IMR-90 (cell line): ENCODE data around the gene MPP2. TPM values are rescaled to one million over a fixed set of nuclear protein-coding genes. Genes with fewer than 3 reads are reported as not detected.
"Not testable (repeated sequence)": the region's sequence is repeated elsewhere in the genome, so short reads cannot be mapped to it uniquely, and the experiment has no call there.

Source experiments
- ATAC-seq: fragments of 200-7000 bp; cut with Tn5 transposase; 2 replicates; pipeline ENCODE4 v1.9.1; 2020; ENCODE audit warnings: low read depth, mild to moderate bottlenecking, moderate library complexity
- BruUV-seq: library from RNA; stranded (reverse); fragments of 400-500 nt; replicated peaks from 2 replicates; lab custom pipeline; 2021; lab: Mats Ljungman, UMichigan
- CTCF ChIA-PET: fragments of 300-600 bp; formaldehyde crosslinking; extraction: SDS; loops from one replicate; lab custom pipeline; 2021; ENCODE audit warnings: antibody characterized with exemption; lab: Yijun Ruan, JAX
- POLR2A ChIA-PET: fragments of 300-600 bp; sonication (Branson Sonifier 250); formaldehyde crosslinking; loops from one replicate; lab custom pipeline; 2022; ENCODE audit warnings: antibody characterized with exemption; ENCODE audit not compliant: unreplicated experiment; lab: Charles Lee
- DNase-seq: peaks from one replicate; pipeline ENCODE4 v3.0.0; 2013
- H2AFZ ChIP-seq: replicated peaks from 2 replicates; pipeline ENCODE3; 2013; ENCODE audit warnings: low read length, mild to moderate bottlenecking; ENCODE audit not compliant: poor library complexity
- H2AK5ac ChIP-seq: 2 replicates; pipeline ENCODE4 v1.6.1; 2013; ENCODE audit warnings: low read depth, low read length, inconsistent platforms
- H2AK9ac ChIP-seq: replicated peaks from 2 replicates; pipeline ENCODE3; 2013; ENCODE audit warnings: mild to moderate bottlenecking, low read depth, low read length, moderate library complexity; ENCODE audit not compliant: poor library complexity
- H2BK120ac ChIP-seq: 2 replicates; pipeline ENCODE4 v1.6.1; 2013; ENCODE audit warnings: low read depth, low read length, inconsistent platforms
- H2BK15ac ChIP-seq: 3 replicates; pipeline ENCODE4 v1.6.1; 2013; ENCODE audit warnings: low read depth, low read length, inconsistent platforms
- H2BK20ac ChIP-seq: 2 replicates; pipeline ENCODE4 v1.6.1; 2013; ENCODE audit warnings: low read depth, mild to moderate bottlenecking, inconsistent platforms, low read length, moderate library complexity
- H2BK5ac ChIP-seq: 2 replicates; pipeline ENCODE4 v1.6.1; 2013; ENCODE audit warnings: mild to moderate bottlenecking, low read depth, low read length, inconsistent platforms; ENCODE audit not compliant: poor library complexity, severe bottlenecking
- H3K14ac ChIP-seq: replicated peaks from 2 replicates; pipeline ENCODE4 v1.6.1; 2013; ENCODE audit warnings: low read depth, low read length, inconsistent platforms
- H3K18ac ChIP-seq: 2 replicates; pipeline ENCODE4 v1.6.1; 2013; ENCODE audit warnings: low read depth, low read length, control low read depth
- H3K23ac ChIP-seq: 2 replicates; pipeline ENCODE4 v1.6.1; 2013; ENCODE audit warnings: low read depth, low read length, inconsistent platforms
- H3K27ac ChIP-seq: 2 replicates; pipeline ENCODE4 v1.5.1; 2013; ENCODE audit warnings: mild to moderate bottlenecking, control low read depth, low read length; ENCODE audit not compliant: insufficient read depth
- H3K27me3 ChIP-seq: 2 replicates; pipeline ENCODE4 v1.6.1; 2013; ENCODE audit warnings: low read length; ENCODE audit not compliant: control insufficient read depth, insufficient read depth
- H3K36me3 ChIP-seq: 2 replicates; pipeline ENCODE4 v1.6.1; 2013; ENCODE audit warnings: low read length, mixed read lengths; ENCODE audit not compliant: control insufficient read depth, insufficient read depth
- H3K4ac ChIP-seq: 2 replicates; pipeline ENCODE4 v1.6.1; 2013; ENCODE audit warnings: low read depth, low read length, inconsistent platforms
- H3K4me1 ChIP-seq: 2 replicates; pipeline ENCODE4 v1.6.1; 2013; ENCODE audit warnings: low read length, mixed read lengths; ENCODE audit not compliant: control insufficient read depth, insufficient read depth
- H3K4me2 ChIP-seq: 2 replicates; pipeline ENCODE4 v1.6.1; 2013; ENCODE audit warnings: low read depth, mild to moderate bottlenecking, control low read depth, low read length, moderate library complexity
- H3K4me3 ChIP-seq: 2 replicates; pipeline ENCODE4 v1.5.1; 2013; ENCODE audit warnings: low read depth, mild to moderate bottlenecking, control low read depth, low read length, moderate library complexity; ENCODE audit not compliant: insufficient read depth
- H3K56ac ChIP-seq: 2 replicates; pipeline ENCODE4 v1.6.1; 2013; ENCODE audit warnings: low read length, inconsistent platforms; ENCODE audit not compliant: insufficient read depth; ENCODE audit errors: extremely low read depth
- H3K79me1 ChIP-seq, 2 experiments: 2 replicates each; pipeline ENCODE4 v1.6.1; 2013; ENCODE audit warnings: low read length in 2 of 2, inconsistent platforms in 1 of 2, low read depth in 1 of 2
- H3K9ac ChIP-seq: 2 replicates; pipeline ENCODE4 v1.6.1; 2013; ENCODE audit warnings: low read depth, low read length, control low read depth
- H3K9me1 ChIP-seq: 2 replicates; pipeline ENCODE4 v1.6.1; 2013; ENCODE audit warnings: low read length, inconsistent platforms; ENCODE audit not compliant: insufficient read depth
- H3K9me3 ChIP-seq: 2 replicates; pipeline ENCODE4 v1.6.1; 2013; ENCODE audit warnings: low read length; ENCODE audit not compliant: control insufficient read depth, insufficient read depth
- H4K20me1 ChIP-seq: 2 replicates; pipeline ENCODE4 v1.6.1; 2013; ENCODE audit warnings: low read length, inconsistent platforms; ENCODE audit not compliant: insufficient read depth
- H4K5ac ChIP-seq: 2 replicates; pipeline ENCODE4 v1.6.1; 2013; ENCODE audit warnings: mild to moderate bottlenecking, low read depth, low read length, control low read depth
- H4K8ac ChIP-seq, 2 experiments: 2 replicates each; pipeline ENCODE4 v1.6.1; 2013; ENCODE audit warnings: low read depth in 2 of 2, low read length in 2 of 2, control low read depth in 1 of 2, inconsistent platforms in 1 of 2
- H4K91ac ChIP-seq: 2 replicates; pipeline ENCODE4 v1.6.1; 2013; ENCODE audit warnings: low read depth, low read length, inconsistent platforms; ENCODE audit not compliant: insufficient read depth
- BHLHE40 ChIP-seq: fragments of 150-350 bp; IDR thresholded peaks from 2 replicates; pipeline ENCODE4 v1.6.1; 2016; ENCODE audit warnings: mild to moderate bottlenecking, low read depth, low read length
- MAZ ChIP-seq: IDR thresholded peaks from 2 replicates; pipeline ENCODE4 v1.6.1; 2012; ENCODE audit warnings: low read depth, mild to moderate bottlenecking, low read length, improper control_type of control experiment, moderate library complexity, borderline replicate concordance
- MXI1 ChIP-seq: IDR thresholded peaks from 2 replicates; pipeline ENCODE4 v1.6.1; 2012; ENCODE audit warnings: low read depth, mild to moderate bottlenecking, low read length, moderate library complexity, borderline replicate concordance
- RAD21 ChIP-seq: IDR thresholded peaks from 2 replicates; pipeline ENCODE4 v1.6.1; 2012; ENCODE audit warnings: low read length, improper control_type of control experiment
- RFX5 ChIP-seq: IDR thresholded peaks from 2 replicates; pipeline ENCODE4 v1.8.0; 2012; ENCODE audit warnings: low read depth, mild to moderate bottlenecking, low read length, moderate library complexity
- SMC3 ChIP-seq: fragments of 150-350 bp; IDR thresholded peaks from 2 replicates; pipeline ENCODE4 v1.6.1; 2016; ENCODE audit warnings: low read depth, mild to moderate bottlenecking, antibody characterized with exemption, low read length, moderate library complexity
- WGBS, 2 experiments: methylation state at CpG; one replicate each; pipeline versions ENCODE4 v1.1.5 to v1.1.7; 2013; ENCODE audit warnings: missing lambda C conversion rate in 2 of 2; ENCODE audit not compliant: insufficient read length in 1 of 2; ENCODE audit errors: extremely low coverage in 2 of 2; 5-methylcytosine and 5-hydroxymethylcytosine counted together
- dilution Hi-C: fragments of 300-500 bp; cut with HindIII; formaldehyde crosslinking; loops from one replicate; pipeline ENCODE4 v1.14.3; 2018; ENCODE audit warnings: low sequenced_read_pairs; ENCODE audit not compliant: unreplicated experiment
- in situ Hi-C: fragments of 300-500 bp; cut with MboI; formaldehyde crosslinking; loops from 3 replicates; pipeline ENCODE4 v1.14.3; 2019; ENCODE audit warnings: low sequenced_read_pairs, inconsistent platforms, mixed read lengths
- intact Hi-C: fragments of 100-400 bp; cut with micrococcal nuclease; formaldehyde crosslinking; loops from 2 replicates; pipeline ENCODE4 v1.10.0; 2022
- polyA plus RNA-seq, 3 experiments: library from polyadenylated mRNA; depleted of rRNA; stranded (reverse); fragments of >200 nt; gene quantifications; 2 replicates each; pipeline ENCODE4 v1.2.3, GENCODE V29; 2012; ENCODE audit warnings: low replicate concordance in 1 of 3
- total RNA-seq: library from RNA; depleted of rRNA; stranded (reverse); fragments of >200 nt; gene quantifications from 2 replicates; pipeline ENCODE4 v1.2.3, GENCODE V29; 2012

Gene MPP2
- total and polyA plus RNA-seq, 2 of the 4 experiments (the other 2 are of a cell fraction) = 3.2 to 3.8 TPM

DNA sequence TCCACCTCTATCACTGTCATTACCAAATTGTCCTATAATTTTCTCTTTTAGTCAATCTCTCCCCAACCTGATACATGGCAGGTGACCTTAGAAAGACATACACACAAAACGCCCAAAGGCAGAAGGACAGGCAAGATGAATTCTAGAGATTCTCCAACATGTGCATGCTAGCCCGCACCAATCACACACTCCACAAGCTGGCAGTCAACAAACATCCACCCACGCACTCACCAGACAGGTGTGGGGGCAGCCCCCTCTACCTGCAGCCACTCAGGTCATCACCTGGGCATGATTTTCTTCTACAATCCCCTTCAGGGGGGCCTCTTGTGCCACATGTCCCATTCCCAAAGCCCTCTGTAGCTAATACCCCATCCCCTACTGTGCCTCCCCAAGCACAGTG, 9.5 kb downstream of the MPP2 start:
- H3K4me1 ChIP-seq = no peaks in the 10 kb centered on the region
- no peak overlapping the region for H3K4me2 ChIP-seq
- no peak overlapping the region for H3K56ac ChIP-seq
- dilution Hi-C loops (no loop called here), in situ Hi-C loops (no loop called here), intact Hi-C loops (no loop called here)
- ATAC-seq (no peak), DNase-seq (no peak)
- H3K14ac ChIP-seq = no peak overlapping the region
- no peaks in the 10 kb centered on the region for H3K9me1 ChIP-seq
- no peak overlapping the region for H3K18ac ChIP-seq
- no peak overlapping the region for H3K4ac ChIP-seq
- TF ChIP-seq MAZ (no peak), SMC3 (no peak), RAD21 (no peak), RFX5 (no peak), BHLHE40 (no peak), MXI1 (no peak)
- no peaks in the 10 kb centered on the region for H3K79me1 ChIP-seq
- H2BK20ac ChIP-seq = no peak overlapping the region
- no TSS peak for BruUV-seq
- no peaks in the 10 kb centered on the region; the same call in 1 of the 2 replicates for H3K27me3 ChIP-seq
- no peak overlapping the region for H3K27ac ChIP-seq
- no peak overlapping the region for H2BK5ac ChIP-seq
- no peaks in the 10 kb centered on the region for H3K36me3 ChIP-seq
- H2AK9ac ChIP-seq = no peak overlapping the region
- no peak overlapping the region for H4K91ac ChIP-seq
- no peak overlapping the region for H4K8ac ChIP-seq
- H2BK120ac ChIP-seq = no peak overlapping the region
- CTCF ChIA-PET = no interaction called here
- H3K23ac ChIP-seq = no peak overlapping the region
- no peak overlapping the region for H4K5ac ChIP-seq
- H3K9ac ChIP-seq = no peak overlapping the region
- no peaks in the 10 kb centered on the region for H3K9me3 ChIP-seq
- no CpG with 5 or more reads among the region's 3 CpGs for WGBS, 2 experiments
- H3K4me3 ChIP-seq = no peak overlapping the region
- no peak overlapping the region for H2AFZ ChIP-seq
- H4K20me1 ChIP-seq = no peaks in the 10 kb centered on the region
- no peak overlapping the region for H2AK5ac ChIP-seq
- POLR2A ChIA-PET = no interaction called here
- H2BK15ac ChIP-seq = no peak overlapping the region

DNA sequence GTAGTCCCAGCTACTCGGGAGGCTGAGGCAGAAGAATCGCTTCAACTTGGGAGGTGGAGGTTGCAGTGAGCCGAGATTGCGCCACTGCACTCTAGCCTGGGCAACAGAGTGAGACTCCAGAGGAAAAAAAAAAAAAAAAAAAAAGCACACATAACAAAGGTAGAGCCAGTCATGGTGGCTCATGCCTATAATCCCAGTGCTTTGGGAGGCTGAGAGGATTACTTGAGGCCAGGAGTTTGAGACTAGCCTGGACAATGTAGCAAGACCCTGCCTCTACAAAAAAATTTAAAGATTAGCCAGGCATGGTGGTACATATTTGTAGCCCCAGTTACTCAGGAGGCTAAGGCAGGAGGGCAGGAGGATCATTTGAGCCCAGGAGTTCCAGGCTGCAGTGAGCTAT, 12.8 kb downstream of the MPP2 start:
- POLR2A ChIA-PET = not testable (repeated sequence)

More for the DNA sequence above, 12.8 kb downstream of the MPP2 start:
- H3K9me1 ChIP-seq, H3K36me3 ChIP-seq, H3K4me2 ChIP-seq, H3K4me1 ChIP-seq, H3K56ac ChIP-seq, H3K79me1 ChIP-seq, H2BK5ac ChIP-seq, H3K4ac ChIP-seq, H3K23ac ChIP-seq, H4K20me1 ChIP-seq, H3K27ac ChIP-seq, H2BK15ac ChIP-seq, H4K5ac ChIP-seq, H2AFZ ChIP-seq, intact Hi-C loops, H4K8ac ChIP-seq, H3K18ac ChIP-seq, BruUV-seq, H3K9me3 ChIP-seq, H2AK5ac ChIP-seq, H4K91ac ChIP-seq, DNase-seq, H2BK120ac ChIP-seq, H3K9ac ChIP-seq, CTCF ChIA-PET, dilution Hi-C loops, H2AK9ac ChIP-seq, ATAC-seq, H2BK20ac ChIP-seq, H3K4me3 ChIP-seq, H3K14ac ChIP-seq, in situ Hi-C loops, H3K27me3 ChIP-seq: not testable (repeated sequence)
- WGBS, 2 experiments = no CpG with 5 or more reads among the region's 4 CpGs
